PC-9 (cell line): ENCODE measurements around the gene MAN1C1. TPM values are rescaled to one million over a fixed set of nuclear protein-coding genes. Genes with fewer than 3 reads are reported as not detected.

Experiments
- BruUV-seq: library from RNA; stranded (reverse); fragments of 400-500 nt; replicated peaks from 2 replicates; lab custom pipeline; 2021; lab: Mats Ljungman, UMichigan
- CTCF ChIA-PET: fragments of 300-600 bp; sonication (Branson Sonifier 250); formaldehyde crosslinking; loops from one replicate; lab custom pipeline; 2022; ENCODE audit warnings: antibody characterized with exemption; lab: Charles Lee
- POLR2A ChIA-PET: fragments of 300-600 bp; sonication (Branson Sonifier 250); formaldehyde crosslinking; loops from one replicate; lab custom pipeline; 2022; ENCODE audit warnings: antibody characterized with exemption; ENCODE audit not compliant: unreplicated experiment; lab: Charles Lee
- DNase-seq, 2 experiments: peaks; one replicate each; pipeline versions ENCODE4 v3.0.0 to v3.0.0-alpha.2; 2015 to 2022; ENCODE audit warnings: mixed read lengths in 1 of 2
- H2AFZ ChIP-seq: fragments of 200-600 bp; sonication (generic); 2 replicates; pipeline ENCODE4 v1.8.1; 2017; ENCODE audit warnings: antibody characterized with exemption
- H3F3A ChIP-seq: fragments of 200-600 bp; sonication (generic); 2 replicates; pipeline ENCODE4 v1.8.1; 2017; ENCODE audit warnings: antibody characterized with exemption, mild to moderate bottlenecking, low read depth; ENCODE audit not compliant: insufficient read depth
- H3K27ac ChIP-seq: fragments of 200-600 bp; sonication (generic); 2 replicates; pipeline ENCODE4 v1.6.1; 2016; ENCODE audit warnings: mixed run types
- H3K27me3 ChIP-seq: fragments of 200-600 bp; sonication (generic); 2 replicates; pipeline ENCODE4 v1.6.1; 2016; ENCODE audit warnings: low read depth, mixed run types; ENCODE audit not compliant: insufficient read depth
- H3K36me3 ChIP-seq: fragments of 200-600 bp; sonication (generic); 2 replicates; pipeline ENCODE4 v1.6.1; 2016; ENCODE audit warnings: low read depth, mixed run types
- H3K4me1 ChIP-seq: fragments of 200-600 bp; sonication (generic); replicated peaks from 2 replicates; pipeline ENCODE4 v1.6.1; 2016; ENCODE audit warnings: mixed run types; ENCODE audit not compliant: insufficient read depth
- H3K4me2 ChIP-seq: fragments of 200-600 bp; sonication (generic); 2 replicates; pipeline ENCODE4 v1.6.1; 2017; ENCODE audit warnings: mixed run types
- H3K4me3 ChIP-seq: fragments of 200-600 bp; sonication (generic); 2 replicates; pipeline ENCODE4 v1.6.1; 2016; ENCODE audit warnings: mixed run types
- H3K79me2 ChIP-seq: fragments of 200-600 bp; sonication (generic); 2 replicates; pipeline ENCODE4 v1.6.1; 2017; ENCODE audit warnings: low read depth, mixed run types
- H3K9me2 ChIP-seq: fragments of 200-600 bp; sonication (generic); 2 replicates; pipeline ENCODE4 v1.8.1; 2017; ENCODE audit warnings: mild to moderate bottlenecking; ENCODE audit not compliant: insufficient read depth
- H3K9me3 ChIP-seq: fragments of 200-600 bp; sonication (generic); 2 replicates; pipeline ENCODE4 v1.8.1; 2016; ENCODE audit warnings: low read depth; ENCODE audit not compliant: insufficient read depth
- H4K20me1 ChIP-seq: fragments of 200-600 bp; sonication (generic); 2 replicates; pipeline ENCODE4 v1.8.1; 2017; ENCODE audit not compliant: insufficient read depth
- CTCF ChIP-seq: fragments of 200-600 bp; sonication (generic); conservative IDR thresholded peaks from 2 replicates; pipeline ENCODE4 v1.6.1; 2017; ENCODE audit warnings: mixed run types, antibody characterized with exemption, mild to moderate bottlenecking, moderate library complexity
- EZH2 ChIP-seq: fragments of 200-600 bp; sonication (generic); IDR thresholded peaks from 2 replicates; pipeline ENCODE4 v1.8.0; 2017; ENCODE audit warnings: antibody characterized with exemption, low read depth
- intact Hi-C: fragments of 100-400 bp; cut with micrococcal nuclease; formaldehyde crosslinking; loops from one replicate; pipeline ENCODE4 v1.10.0; 2022; ENCODE audit not compliant: unreplicated experiment
- total RNA-seq: library from RNA; stranded (reverse); gene quantifications from 2 replicates; pipeline ENCODE4 v1.2.3, GENCODE V29; 2021

Gene MAN1C1
- total RNA-seq, 1 experiment from 2014 or later = 0.41 TPM

DNA sequence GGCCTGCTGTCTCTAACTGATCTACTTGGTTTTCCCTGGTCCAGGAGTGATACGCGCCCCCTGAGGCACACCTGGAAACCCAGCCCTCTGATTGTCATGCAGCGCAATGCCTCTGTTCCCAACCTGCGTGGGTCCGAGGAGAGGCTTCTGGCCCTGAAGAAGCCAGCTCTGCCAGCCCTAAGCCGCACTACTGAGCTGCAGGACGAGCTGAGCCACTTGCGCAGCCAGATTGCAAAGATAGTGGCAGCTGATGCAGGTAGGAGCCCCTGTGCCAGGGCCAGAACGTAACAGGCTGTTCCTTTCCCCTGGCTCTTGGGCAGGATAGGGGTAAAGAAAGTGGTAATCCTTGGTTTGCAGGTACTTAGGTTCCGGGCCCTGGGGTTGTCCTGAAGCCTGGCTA lies 210.0 kb downstream of the MAN1C1 start:
- H3K79me2 ChIP-seq = peaks cover 5% of the 10 kb centered on the region; the same call in 1 of the 2 replicates
- H3K4me1 ChIP-seq = no peaks in the 10 kb centered on the region
- H2AFZ ChIP-seq = no peak overlapping the region
- H4K20me1 ChIP-seq = no peaks in the 10 kb centered on the region
- no peak overlapping the region for H3K4me3 ChIP-seq
- ChIA-PET CTCF (no interaction called here), POLR2A (no interaction called here)
- no peaks in the 10 kb centered on the region for H3F3A ChIP-seq
- no peaks in the 10 kb centered on the region for H3K27me3 ChIP-seq
- no peaks in the 10 kb centered on the region; the same call in 1 of the 2 replicates for H3K36me3 ChIP-seq
- no peak overlapping the region for H3K27ac ChIP-seq
- intact Hi-C loops = no loop called here
- H3K9me3 ChIP-seq = no peaks in the 10 kb centered on the region
- BruUV-seq = no TSS peak
- TF ChIP-seq EZH2 = no peak
- TF ChIP-seq CTCF = no peak
- DNase-seq = no peak
- no peak overlapping the region for H3K4me2 ChIP-seq
- H3K9me2 ChIP-seq = no peaks in the 10 kb centered on the region

- Histone ChIP-seq H3K4me1 (no peaks in the 10 kb centered on the region), H2AFZ (no peak overlapping the region), H3K36me3 (no peaks in the 10 kb centered on the region; the same call in 1 of the 2 replicates), H3K79me2 (no peaks in the 10 kb centered on the region), H3F3A (no peaks in the 10 kb centered on the region), H3K9me3 (no peaks in the 10 kb centered on the region), H3K9me2 (no peaks in the 10 kb centered on the region), H3K4me2 (no peak overlapping the region), H3K27ac (no peak overlapping the region), H3K27me3 (no peaks in the 10 kb centered on the region), H4K20me1 (no peaks in the 10 kb centered on the region), H3K4me3 (no peak overlapping the region)
- BruUV-seq = no TSS peak
- TF ChIP-seq EZH2 (no peak), CTCF (no peak)
- ChIA-PET POLR2A (interaction anchor here (0.6 kb wide), 1 partner anchor 17 kb away, joined by 5 read pairs; no protein-coding TSS in a partner anchor), CTCF (interaction anchor here (0.6 kb wide), 1 partner anchor 169 kb away, joined by 4 read pairs; the partner anchor contains the start of gene PAFAH2)
- intact Hi-C loops = no loop called here
- DNase-seq = no peak
Observed at GRCh38 chr1:25828491-25828890, 211.9 kb downstream of the MAN1C1 start.

- Histone ChIP-seq H2AFZ (no peak overlapping the region), H3K36me3 (no peaks in the 10 kb centered on the region; the same call in 1 of the 2 replicates), H3K4me1 (no peaks in the 10 kb centered on the region), H3K4me3 (no peak overlapping the region), H4K20me1 (no peaks in the 10 kb centered on the region), H3K4me2 (no peak overlapping the region), H3K79me2 (no peaks in the 10 kb centered on the region), H3K9me2 (no peaks in the 10 kb centered on the region), H3K27ac (no peak overlapping the region), H3K9me3 (no peaks in the 10 kb centered on the region), H3F3A (no peaks in the 10 kb centered on the region), H3K27me3 (no peaks in the 10 kb centered on the region)
- ChIA-PET POLR2A (no interaction called here), CTCF (interaction anchor here (0.6 kb wide), 1 partner anchor 169 kb away, joined by 4 read pairs; the partner anchor contains the start of gene PAFAH2)
- no peak for DNase-seq
- BruUV-seq = no TSS peak
- intact Hi-C loops = no loop called here
- TF ChIP-seq EZH2 (no peak), CTCF (no peak)
Observed at GRCh38 chr1:25829046-25829445, 212.5 kb downstream of the MAN1C1 start.
